LNCAP (cell line): ENCODE data around the gene PTBP3.

Experiments used
- TF ChIP-seq, protein P1 (sequence below): fragments of 450-650 bp; IDR thresholded peaks from 2 replicates; pipeline ENCODE4 v1.5.1; 2017; ENCODE audit warnings: mild to moderate bottlenecking

The PTBP3 gene

DNA sequence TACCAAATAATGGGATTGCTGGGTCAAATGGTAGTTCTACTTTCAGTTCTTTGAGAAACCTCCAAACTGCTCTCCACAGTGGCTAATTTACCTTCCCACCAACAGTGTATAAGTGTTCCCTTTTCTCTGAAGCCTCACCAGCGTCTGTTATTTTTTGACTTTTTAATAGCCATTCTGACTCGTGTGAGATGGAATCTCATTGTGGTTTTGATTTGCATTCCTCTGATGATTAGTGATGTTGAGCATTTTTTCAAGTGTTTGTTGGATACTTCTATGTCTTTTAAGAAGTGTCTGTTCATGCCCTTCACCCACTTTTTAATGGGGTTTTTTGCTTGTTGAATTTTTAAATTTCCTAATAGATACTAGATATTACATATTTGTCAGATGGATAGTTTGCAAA is 129.9 kb downstream of the PTBP3 start:
- TF ChIP-seq, protein P1, sequence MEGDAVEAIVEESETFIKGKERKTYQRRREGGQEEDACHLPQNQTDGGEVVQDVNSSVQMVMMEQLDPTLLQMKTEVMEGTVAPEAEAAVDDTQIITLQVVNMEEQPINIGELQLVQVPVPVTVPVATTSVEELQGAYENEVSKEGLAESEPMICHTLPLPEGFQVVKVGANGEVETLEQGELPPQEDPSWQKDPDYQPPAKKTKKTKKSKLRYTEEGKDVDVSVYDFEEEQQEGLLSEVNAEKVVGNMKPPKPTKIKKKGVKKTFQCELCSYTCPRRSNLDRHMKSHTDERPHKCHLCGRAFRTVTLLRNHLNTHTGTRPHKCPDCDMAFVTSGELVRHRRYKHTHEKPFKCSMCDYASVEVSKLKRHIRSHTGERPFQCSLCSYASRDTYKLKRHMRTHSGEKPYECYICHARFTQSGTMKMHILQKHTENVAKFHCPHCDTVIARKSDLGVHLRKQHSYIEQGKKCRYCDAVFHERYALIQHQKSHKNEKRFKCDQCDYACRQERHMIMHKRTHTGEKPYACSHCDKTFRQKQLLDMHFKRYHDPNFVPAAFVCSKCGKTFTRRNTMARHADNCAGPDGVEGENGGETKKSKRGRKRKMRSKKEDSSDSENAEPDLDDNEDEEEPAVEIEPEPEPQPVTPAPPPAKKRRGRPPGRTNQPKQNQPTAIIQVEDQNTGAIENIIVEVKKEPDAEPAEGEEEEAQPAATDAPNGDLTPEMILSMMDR, result no peak

DNA sequence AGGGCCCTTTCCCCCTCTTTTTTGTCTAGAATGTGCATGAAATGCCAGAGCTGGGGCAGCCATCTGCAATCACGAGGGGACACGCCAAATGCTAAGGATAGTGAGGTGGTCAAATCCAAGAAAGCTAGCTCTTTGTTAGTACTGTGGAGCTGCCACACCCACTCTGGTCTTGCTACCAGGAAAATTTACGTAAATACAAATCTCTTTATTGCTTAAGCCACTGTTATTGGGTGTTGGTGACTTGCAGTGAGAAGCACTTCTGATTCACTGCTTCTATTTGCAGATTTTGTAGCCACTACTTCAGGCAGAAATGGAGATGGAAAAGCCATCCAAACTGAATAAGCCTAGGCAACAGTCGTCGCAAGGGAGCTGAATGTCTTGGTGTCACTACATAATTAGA is 132.7 kb downstream of the PTBP3 start:
- TF ChIP-seq, protein P1, result no peak

DNA sequence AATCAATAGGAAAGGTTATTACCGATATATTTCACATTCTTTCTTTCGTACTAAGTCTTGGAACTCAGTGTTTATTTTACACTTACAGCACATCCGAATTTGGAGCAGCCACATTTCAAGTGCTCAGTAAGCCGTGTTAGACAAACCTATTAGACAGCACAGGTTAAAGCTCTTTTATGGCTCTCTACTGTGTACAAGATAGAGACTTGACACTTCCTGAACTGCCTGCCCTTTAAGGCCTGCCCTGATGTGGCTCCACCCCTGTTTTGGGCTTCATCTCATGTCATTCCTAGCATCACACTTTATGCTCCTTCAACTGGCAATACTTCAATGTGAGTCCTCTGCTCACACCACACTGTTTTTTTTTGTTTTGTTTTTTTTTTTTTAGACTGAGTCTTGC is 134.8 kb downstream of the PTBP3 start:
- TF ChIP-seq, protein P1, result no peak

DNA sequence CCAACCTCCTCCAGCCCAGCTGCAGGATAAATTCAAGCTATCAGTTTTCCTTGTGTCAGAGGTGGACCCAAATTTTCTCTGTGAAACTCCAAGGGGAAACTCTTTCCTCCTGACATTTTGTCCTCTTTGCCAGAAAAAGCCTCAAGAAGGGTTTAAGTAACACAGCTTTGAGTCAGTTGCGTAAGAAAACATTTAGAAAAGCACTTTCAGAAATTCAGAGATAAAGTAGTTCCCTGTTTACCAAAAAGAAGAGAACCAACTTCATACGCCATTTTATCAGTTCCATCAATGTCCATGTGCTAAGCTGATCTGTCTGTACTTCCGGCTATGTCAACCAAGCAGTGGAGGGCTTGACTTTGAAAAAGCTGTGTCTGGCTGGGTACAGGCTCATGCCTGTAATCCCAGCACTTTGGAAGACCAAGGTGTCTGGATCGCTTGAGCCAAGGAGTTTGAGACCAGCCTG is 138.4 kb downstream of the PTBP3 start:
- TF ChIP-seq, protein P1, result no peak

DNA sequence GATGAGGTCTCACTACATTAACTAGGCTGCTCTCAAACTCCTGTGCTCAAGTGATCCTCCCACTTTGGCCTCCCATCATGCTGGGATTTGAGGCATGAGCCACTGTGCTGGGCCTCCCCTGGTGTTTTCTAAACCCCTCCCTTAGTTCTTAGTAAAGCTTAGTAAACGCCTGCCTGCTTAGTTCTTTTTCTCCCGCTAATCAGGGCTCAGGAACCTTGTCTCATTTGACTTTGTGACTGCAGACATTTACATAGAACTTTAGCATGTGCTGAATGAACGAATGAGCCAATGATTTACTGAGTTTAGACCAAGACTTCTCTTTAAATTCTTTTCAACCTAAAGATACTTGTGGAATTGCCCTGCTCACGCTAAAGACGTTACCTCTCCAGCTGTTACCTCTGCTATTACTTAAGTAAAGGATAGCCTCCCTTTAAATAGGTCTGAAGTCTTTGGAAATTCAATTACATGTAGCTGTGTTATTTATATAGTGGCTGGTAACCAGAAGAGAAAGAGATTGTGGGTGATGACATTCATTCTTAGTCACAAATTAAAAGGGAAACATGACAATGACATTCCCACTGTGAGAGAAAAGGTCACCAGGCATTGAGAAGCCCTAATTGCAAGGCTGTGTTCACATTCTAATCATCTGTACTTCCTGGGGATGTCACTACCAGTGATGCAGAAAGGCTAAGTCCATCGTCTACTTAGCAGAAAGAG is 139.7 kb downstream of the PTBP3 start:
- TF ChIP-seq, protein P1, result no peak

DNA sequence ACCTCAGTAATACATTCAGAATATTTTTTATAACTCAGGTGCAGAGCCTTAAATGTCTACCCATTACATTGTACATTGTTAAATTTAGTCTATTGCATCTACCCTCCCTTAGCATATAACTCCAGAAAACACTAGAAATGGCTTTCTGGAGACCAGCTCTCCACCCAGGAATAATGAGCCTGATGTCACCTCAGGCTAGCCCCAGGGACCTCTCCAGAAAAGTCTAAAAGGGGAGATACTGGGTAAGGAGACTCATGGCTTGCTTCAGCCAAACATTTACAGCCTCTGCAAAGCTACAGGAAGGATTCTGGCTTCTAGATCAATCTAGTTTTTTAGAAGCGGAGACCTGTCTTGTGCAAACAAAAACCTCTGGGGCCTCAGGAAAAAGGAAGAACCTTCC is 144.5 kb downstream of the PTBP3 start:
- TF ChIP-seq, protein P1, result no peak

DNA sequence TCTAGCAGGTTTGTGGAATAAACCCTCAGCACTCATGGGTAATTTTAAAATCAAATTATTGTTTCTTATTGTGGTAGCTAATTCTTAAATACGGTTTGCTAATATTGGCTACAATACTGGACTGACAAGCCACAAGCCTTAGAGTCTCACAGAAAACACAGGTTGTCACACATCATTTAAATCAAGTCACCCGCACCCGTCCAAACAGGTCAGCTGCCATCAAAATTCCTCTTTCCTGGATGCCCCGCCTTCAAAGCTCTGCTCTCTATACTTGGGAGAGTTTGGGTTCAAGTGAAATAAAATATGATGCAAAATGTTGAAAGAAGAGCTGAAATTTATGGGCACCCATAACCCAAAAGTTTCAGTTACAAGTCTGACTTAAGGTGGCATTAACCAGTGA is 146.0 kb downstream of the PTBP3 start:
- TF ChIP-seq, protein P1, result no peak

DNA sequence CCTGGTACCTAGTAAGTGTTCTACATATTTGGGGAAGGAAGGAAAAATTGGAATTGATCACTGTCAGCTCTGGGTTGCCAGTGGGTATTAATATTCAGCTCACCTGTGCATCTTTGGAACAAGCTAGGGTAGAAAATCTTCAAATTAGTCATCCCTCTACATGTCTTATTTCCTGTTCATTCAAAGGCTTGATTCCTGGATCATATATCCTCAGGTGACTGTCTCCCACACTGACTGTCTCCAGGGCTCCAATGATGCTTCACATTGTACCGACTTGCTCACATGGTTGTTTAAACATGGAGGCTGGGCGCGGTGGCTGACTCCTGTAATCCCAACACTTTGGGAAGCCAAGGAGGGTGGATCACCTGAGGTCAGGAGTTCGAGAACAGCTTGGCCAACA is 146.7 kb downstream of the PTBP3 start:
- TF ChIP-seq, protein P1, result no peak
